ENCODE data around the gene WDR88.
A peak's percentile ranks its signal among the peaks of the same experiment; 100 is the strongest.

WDR88 gene

DNA sequence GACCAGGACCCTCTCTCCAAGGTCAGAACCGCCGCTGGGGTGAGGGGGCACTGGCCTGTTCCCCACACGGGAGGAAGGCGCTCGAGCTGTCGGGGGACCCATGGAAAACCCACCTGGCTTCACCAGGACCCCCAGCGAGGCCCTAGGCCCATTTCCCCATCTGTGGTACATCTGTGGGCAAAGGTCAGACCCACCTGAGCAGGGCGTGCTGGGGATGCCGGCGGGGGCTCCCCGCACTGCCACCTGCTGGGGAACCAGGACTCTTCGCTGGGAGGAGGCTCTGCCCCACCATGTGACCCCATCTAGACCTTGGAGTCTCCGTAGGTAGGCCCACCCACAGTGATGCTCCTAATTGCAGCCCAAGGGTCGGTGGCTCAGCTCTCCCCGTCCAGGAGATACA lies 511 bp downstream of the WDR88 start:
- no peak overlapping the region for H3K9ac ChIP-seq (ENCODE audit: low read length)
- H3K79me2 ChIP-seq (ENCODE audit: control insufficient read depth, insufficient read depth, low read length) = no peaks in the 10 kb centered on the region
- H4K5ac ChIP-seq (ENCODE audit: low read length) = no peak overlapping the region
- H3K4me3 ChIP-seq (ENCODE audit: low read length) = no peak overlapping the region
- no peak overlapping the region for H4K8ac ChIP-seq (ENCODE audit: low read depth, low read length)
- no peak overlapping the region for H3K4ac ChIP-seq (ENCODE audit: low read depth, low read length)
- H2AK5ac ChIP-seq (ENCODE audit: low read length) = no peak overlapping the region
- DNase-seq = peak; percentile 51
- no peak overlapping the region for H2BK120ac ChIP-seq (ENCODE audit: low read depth, low read length)
- no peak overlapping the region for H2BK5ac ChIP-seq (ENCODE audit: low read length)
- H3K56ac ChIP-seq (ENCODE audit: low read length) = no peak overlapping the region
- no peak overlapping the region for H3K18ac ChIP-seq (ENCODE audit: low read length)
- no peak overlapping the region for H3K23ac ChIP-seq (ENCODE audit: low read length)
- no peak overlapping the region for H3K27ac ChIP-seq (ENCODE audit: low read depth, low read length)
- H3K36me3 ChIP-seq (ENCODE audit: control insufficient read depth, insufficient read depth, low read length) = no peaks in the 10 kb centered on the region
- H3K4me2 ChIP-seq (ENCODE audit: low read length) = no peak overlapping the region
- no CpG with 5 or more reads among the region's 15 CpGs for WGBS (ENCODE audit: extremely low coverage, insufficient coverage, low lambda C conversion rate)
- no peaks in the 10 kb centered on the region for H3K27me3 ChIP-seq (ENCODE audit: insufficient read depth, low read length, poor library complexity)
- H3K4me1 ChIP-seq (ENCODE audit: control insufficient read depth, low read depth, low read length) = no peaks in the 10 kb centered on the region
- no peaks in the 10 kb centered on the region for H3K79me1 ChIP-seq (ENCODE audit: low read length)
- H2BK15ac ChIP-seq (replicated peaks; ENCODE audit: low read depth) = no peak overlapping the region

GRCh38 chr19:33133438-33134031 lies 1.6 kb downstream of the WDR88 start:
- no peak overlapping the region for H3K27ac ChIP-seq (ENCODE audit: low read depth, low read length)

DNA sequence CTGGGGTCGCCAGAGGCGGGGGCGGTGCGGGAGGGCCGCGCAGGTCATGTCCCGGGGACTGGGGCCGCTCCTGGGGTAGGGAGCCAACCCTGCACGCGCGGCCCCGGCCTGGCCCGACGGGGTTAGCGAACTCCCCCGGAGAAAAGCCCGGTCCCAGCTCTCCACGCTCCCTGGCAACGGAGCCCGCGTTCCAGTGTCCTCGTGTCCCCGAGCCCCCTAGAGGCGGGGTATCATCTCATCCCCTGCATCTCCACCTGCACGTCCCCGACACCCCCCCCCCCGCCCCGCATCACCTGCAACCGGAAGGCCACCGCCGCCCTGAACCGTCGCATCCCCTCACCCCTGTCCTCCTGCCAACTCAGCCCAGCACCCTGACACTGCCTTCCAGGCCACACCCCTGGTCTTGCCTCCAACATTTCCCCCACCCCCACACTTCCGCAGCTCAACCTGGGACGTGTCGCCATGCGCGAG lies 2.7 kb downstream of the WDR88 start:
- Histone ChIP-seq H2BK5ac (ENCODE audit: low read length) (no peak overlapping the region), H3K4ac (ENCODE audit: low read depth, low read length) (no peak overlapping the region), H3K23ac (ENCODE audit: low read length) (no peak overlapping the region), H3K27me3 (ENCODE audit: insufficient read depth, low read length, poor library complexity) (no peaks in the 10 kb centered on the region), H3K36me3 (ENCODE audit: control insufficient read depth, insufficient read depth, low read length) (no peaks in the 10 kb centered on the region), H3K79me1 (ENCODE audit: low read length) (no peaks in the 10 kb centered on the region), H3K18ac (ENCODE audit: low read length) (no peak overlapping the region), H2AK5ac (ENCODE audit: low read length) (no peak overlapping the region), H3K79me2 (ENCODE audit: control insufficient read depth, insufficient read depth, low read length) (no peaks in the 10 kb centered on the region), H3K56ac (ENCODE audit: low read length) (no peak overlapping the region), H3K4me2 (ENCODE audit: low read length) (no peak overlapping the region), H3K4me3 (ENCODE audit: low read length) (no peak overlapping the region), H2BK120ac (ENCODE audit: low read depth, low read length) (no peak overlapping the region), H4K5ac (ENCODE audit: low read length) (no peak overlapping the region), H3K4me1 (ENCODE audit: control insufficient read depth, low read depth, low read length) (no peaks in the 10 kb centered on the region), H4K8ac (ENCODE audit: low read depth, low read length) (no peak overlapping the region), H2BK15ac (replicated peaks; ENCODE audit: low read depth) (no peak overlapping the region), H3K9ac (ENCODE audit: low read length) (no peak overlapping the region), H3K27ac (ENCODE audit: low read depth, low read length) (no peak overlapping the region)
- peak; percentile 41 for DNase-seq
- WGBS (ENCODE audit: extremely low coverage, insufficient coverage, low lambda C conversion rate) = no CpG with 5 or more reads among the region's 38 CpGs

More at GRCh38 chr19:33133438-33134031, 1.6 kb downstream of the WDR88 start:
- H3K4me3 ChIP-seq (ENCODE audit: low read length) = no peak overlapping the region
- no peak overlapping the region for H3K4ac ChIP-seq (ENCODE audit: low read depth, low read length)
- no peak overlapping the region for H3K18ac ChIP-seq (ENCODE audit: low read length)
- H3K4me1 ChIP-seq (ENCODE audit: control insufficient read depth, low read depth, low read length) = no peaks in the 10 kb centered on the region
- no peak overlapping the region for H2BK120ac ChIP-seq (ENCODE audit: low read depth, low read length)
- no peaks in the 10 kb centered on the region for H3K79me2 ChIP-seq (ENCODE audit: control insufficient read depth, insufficient read depth, low read length)
- H2BK5ac ChIP-seq (ENCODE audit: low read length) = no peak overlapping the region
- peak overlapping the region; percentile 10 for H3K56ac ChIP-seq (ENCODE audit: low read length)
- H3K4me2 ChIP-seq (ENCODE audit: low read length) = no peak overlapping the region
- no peaks in the 10 kb centered on the region for H3K36me3 ChIP-seq (ENCODE audit: control insufficient read depth, insufficient read depth, low read length)
- H4K5ac ChIP-seq (ENCODE audit: low read length) = no peak overlapping the region
- H3K27me3 ChIP-seq (ENCODE audit: insufficient read depth, low read length, poor library complexity) = no peaks in the 10 kb centered on the region
- no CpG with 5 or more reads among the region's 13 CpGs for WGBS (ENCODE audit: extremely low coverage, insufficient coverage, low lambda C conversion rate)
- no peak overlapping the region for H2AK5ac ChIP-seq (ENCODE audit: low read length)
- H2BK15ac ChIP-seq (replicated peaks; ENCODE audit: low read depth) = no peak overlapping the region
- no peak overlapping the region for H3K9ac ChIP-seq (ENCODE audit: low read length)
- H3K23ac ChIP-seq (ENCODE audit: low read length) = no peak overlapping the region
- H3K79me1 ChIP-seq (ENCODE audit: low read length) = no peaks in the 10 kb centered on the region
- H4K8ac ChIP-seq (ENCODE audit: low read depth, low read length) = no peak overlapping the region
- DNase-seq = peak; percentile 55

DNA sequence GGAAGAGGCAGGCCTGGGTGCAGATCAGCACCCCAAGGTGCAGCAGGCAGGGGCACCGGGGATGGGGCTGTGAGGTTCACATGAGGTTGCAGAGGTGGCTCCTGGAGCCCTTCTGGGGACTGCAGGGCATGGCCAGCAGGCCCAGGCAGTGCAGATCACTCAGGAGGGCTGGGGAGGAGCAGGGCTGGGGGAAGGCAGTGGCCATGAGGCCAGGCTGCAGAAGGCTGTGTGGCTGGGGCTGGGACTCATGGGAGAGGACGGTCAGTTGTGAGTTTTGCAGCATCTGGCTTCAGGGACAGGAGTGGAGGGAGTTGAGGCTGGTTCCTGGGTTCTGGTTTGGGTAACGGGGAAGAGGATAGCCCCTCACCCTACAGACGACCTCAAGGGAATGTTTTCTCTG lies 7.3 kb downstream of the WDR88 start:
- no CpG with 5 or more reads among the region's 4 CpGs for WGBS (ENCODE audit: extremely low coverage, insufficient coverage, low lambda C conversion rate)
- no peak overlapping the region for H3K27ac ChIP-seq (ENCODE audit: low read depth, low read length)
- no peaks in the 10 kb centered on the region for H3K4me1 ChIP-seq (ENCODE audit: control insufficient read depth, low read depth, low read length)

GRCh38 chr19:33143897-33144405 lies 12.0 kb downstream of the WDR88 start:
- no peaks in the 10 kb centered on the region for H3K27me3 ChIP-seq (ENCODE audit: insufficient read depth, low read length, poor library complexity)
- H3K23ac ChIP-seq (ENCODE audit: low read length) = no peak overlapping the region
- no peak overlapping the region for H3K27ac ChIP-seq (ENCODE audit: low read depth, low read length)
- H3K4me1 ChIP-seq (ENCODE audit: control insufficient read depth, low read depth, low read length) = no peaks in the 10 kb centered on the region
- no peak overlapping the region for H3K4me2 ChIP-seq (ENCODE audit: low read length)
- no peaks in the 10 kb centered on the region for H3K79me1 ChIP-seq (ENCODE audit: low read length)
- no peak overlapping the region for H2BK120ac ChIP-seq (ENCODE audit: low read depth, low read length)
- H3K9ac ChIP-seq (ENCODE audit: low read length) = no peak overlapping the region
- no peak overlapping the region for H3K4me3 ChIP-seq (ENCODE audit: low read length)
- no peak overlapping the region for H2BK15ac ChIP-seq (replicated peaks; ENCODE audit: low read depth)
- H3K79me2 ChIP-seq (ENCODE audit: control insufficient read depth, insufficient read depth, low read length) = no peaks in the 10 kb centered on the region
- H3K56ac ChIP-seq (ENCODE audit: low read length) = no peak overlapping the region
- no peak overlapping the region for H4K8ac ChIP-seq (ENCODE audit: low read depth, low read length)
- H3K18ac ChIP-seq (ENCODE audit: low read length) = no peak overlapping the region
- no peak overlapping the region for H4K5ac ChIP-seq (ENCODE audit: low read length)
- peak; percentile 63 for DNase-seq
- H3K4ac ChIP-seq (ENCODE audit: low read depth, low read length) = no peak overlapping the region
- no peaks in the 10 kb centered on the region for H3K36me3 ChIP-seq (ENCODE audit: control insufficient read depth, insufficient read depth, low read length)
- WGBS (ENCODE audit: extremely low coverage, insufficient coverage, low lambda C conversion rate) = no CpG with 5 or more reads among the region's 23 CpGs
- no peak overlapping the region for H2AK5ac ChIP-seq (ENCODE audit: low read length)
- H2BK5ac ChIP-seq (ENCODE audit: low read length) = no peak overlapping the region

More for the DNA sequence above, 7.3 kb downstream of the WDR88 start:
- Histone ChIP-seq H3K9ac (ENCODE audit: low read length) (no peak overlapping the region), H3K18ac (ENCODE audit: low read length) (no peak overlapping the region), H3K56ac (ENCODE audit: low read length) (no peak overlapping the region), H3K27me3 (ENCODE audit: insufficient read depth, low read length, poor library complexity) (no peaks in the 10 kb centered on the region), H2BK15ac (replicated peaks; ENCODE audit: low read depth) (no peak overlapping the region), H4K8ac (ENCODE audit: low read depth, low read length) (no peak overlapping the region), H3K23ac (ENCODE audit: low read length) (no peak overlapping the region), H3K4me2 (ENCODE audit: low read length) (no peak overlapping the region), H3K79me1 (ENCODE audit: low read length) (no peaks in the 10 kb centered on the region), H4K5ac (ENCODE audit: low read length) (no peak overlapping the region), H3K79me2 (ENCODE audit: control insufficient read depth, insufficient read depth, low read length) (no peaks in the 10 kb centered on the region), H3K4me3 (ENCODE audit: low read length) (no peak overlapping the region), H2BK5ac (ENCODE audit: low read length) (no peak overlapping the region), H2AK5ac (ENCODE audit: low read length) (no peak overlapping the region), H3K4ac (ENCODE audit: low read depth, low read length) (no peak overlapping the region), H3K36me3 (ENCODE audit: control insufficient read depth, insufficient read depth, low read length) (no peaks in the 10 kb centered on the region), H2BK120ac (ENCODE audit: low read depth, low read length) (no peak overlapping the region)
- DNase-seq = peak; percentile 46

DNA sequence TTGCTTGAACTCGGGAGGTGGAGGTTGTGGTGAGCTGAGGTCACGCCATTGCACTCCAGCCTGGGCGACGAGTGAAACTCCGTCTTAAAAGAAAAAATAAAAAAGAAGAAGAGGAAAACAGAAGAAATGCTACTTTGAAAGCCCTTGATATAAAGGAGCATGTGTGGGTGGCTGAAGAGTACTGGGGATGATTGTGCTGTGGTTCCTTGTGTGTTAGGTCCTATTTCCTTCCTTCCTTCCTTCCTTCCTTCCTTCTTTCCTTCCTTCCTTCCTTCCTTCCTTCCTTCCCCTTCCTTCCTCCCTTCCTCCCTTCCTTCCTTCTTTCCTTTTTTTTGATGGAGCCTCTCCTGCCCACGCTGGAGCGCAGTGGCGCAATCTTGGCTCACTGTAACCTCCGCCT lies 14.3 kb downstream of the WDR88 start:
- Histone ChIP-seq H3K9ac (ENCODE audit: low read length) (no peak overlapping the region), H2BK15ac (replicated peaks; ENCODE audit: low read depth) (no peak overlapping the region), H3K4me2 (ENCODE audit: low read length) (no peak overlapping the region), H4K5ac (ENCODE audit: low read length) (no peak overlapping the region), H2BK5ac (ENCODE audit: low read length) (no peak overlapping the region), H3K4me3 (ENCODE audit: low read length) (no peak overlapping the region), H3K4ac (ENCODE audit: low read depth, low read length) (no peak overlapping the region), H3K27ac (ENCODE audit: low read depth, low read length) (no peak overlapping the region), H3K18ac (ENCODE audit: low read length) (no peak overlapping the region), H2AK5ac (ENCODE audit: low read length) (no peak overlapping the region), H3K4me1 (ENCODE audit: control insufficient read depth, low read depth, low read length) (no peaks in the 10 kb centered on the region), H4K8ac (ENCODE audit: low read depth, low read length) (no peak overlapping the region), H3K79me2 (ENCODE audit: control insufficient read depth, insufficient read depth, low read length) (no peaks in the 10 kb centered on the region), H3K56ac (ENCODE audit: low read length) (no peak overlapping the region), H3K36me3 (ENCODE audit: control insufficient read depth, insufficient read depth, low read length) (no peaks in the 10 kb centered on the region), H3K27me3 (ENCODE audit: insufficient read depth, low read length, poor library complexity) (no peaks in the 10 kb centered on the region), H3K23ac (ENCODE audit: low read length) (no peak overlapping the region), H2BK120ac (ENCODE audit: low read depth, low read length) (no peak overlapping the region), H3K79me1 (ENCODE audit: low read length) (no peaks in the 10 kb centered on the region)
- DNase-seq = no peak
- WGBS (ENCODE audit: extremely low coverage, insufficient coverage, low lambda C conversion rate) = no CpG with 5 or more reads among the region's 9 CpGs

Measured in mesendoderm (in vitro differentiated cells).